Karpas-422 (cell line): ENCODE results near the gene GPD1. TPM values are rescaled to one million over a fixed set of nuclear protein-coding genes. Genes with fewer than 3 reads are reported as not detected.
A peak's percentile ranks its signal among the peaks of the same experiment; 100 is the strongest.

Source experiments
- DNase-seq: peaks from one replicate; pipeline ENCODE4 v3.0.0-alpha.2; 2015
- H2AFZ ChIP-seq: fragments of 200-600 bp; sonication (generic); 2 replicates; pipeline ENCODE4 v1.6.1; 2014; ENCODE audit warnings: antibody characterized with exemption, low read length, mixed read lengths
- H3K27ac ChIP-seq: fragments of 200-600 bp; sonication (generic); 2 replicates; pipeline ENCODE4 v1.5.1; 2014; ENCODE audit warnings: mild to moderate bottlenecking, low read length, moderate library complexity
- H3K27me3 ChIP-seq: fragments of 200-600 bp; sonication (generic); 2 replicates; pipeline ENCODE4 v1.6.1; 2014; ENCODE audit warnings: low read length, mixed read lengths
- H3K36me3 ChIP-seq: fragments of 200-600 bp; sonication (generic); 2 replicates; pipeline ENCODE4 v1.6.1; 2014; ENCODE audit warnings: low read length, mixed read lengths; ENCODE audit not compliant: insufficient read depth
- H3K4me1 ChIP-seq: fragments of 200-600 bp; sonication (generic); 2 replicates; pipeline ENCODE4 v1.6.1; 2014; ENCODE audit warnings: mild to moderate bottlenecking, low read length, mixed read lengths
- H3K4me2 ChIP-seq: fragments of 200-600 bp; sonication (generic); 2 replicates; pipeline ENCODE4 v1.6.1; 2014; ENCODE audit warnings: low read length, low read depth, mild to moderate bottlenecking; ENCODE audit not compliant: poor library complexity, severe bottlenecking
- H3K4me3 ChIP-seq: fragments of 200-600 bp; sonication (generic); 2 replicates; pipeline ENCODE4 v1.5.1; 2014; ENCODE audit warnings: mild to moderate bottlenecking, antibody characterized with exemption, low read length, mixed read lengths
- H3K79me2 ChIP-seq: fragments of 200-600 bp; sonication (generic); 2 replicates; pipeline ENCODE4 v1.6.1; 2014; ENCODE audit warnings: mild to moderate bottlenecking, low read length, mixed read lengths
- H3K9ac ChIP-seq: fragments of 200-600 bp; sonication (generic); 2 replicates; pipeline ENCODE4 v1.6.0; 2014; ENCODE audit warnings: low read length
- H3K9me2 ChIP-seq: fragments of 200-600 bp; sonication (generic), shearing (Covaris generic); replicated peaks from 2 replicates; pipeline ENCODE4 v1.6.0; 2014; ENCODE audit warnings: mild to moderate bottlenecking, low read length, moderate library complexity; ENCODE audit not compliant: insufficient read depth
- H3K9me3 ChIP-seq: fragments of 300-700, 200-600 bp; sonication (generic); 2 replicates; pipeline ENCODE4 v1.6.1; 2014; ENCODE audit warnings: low read length, mixed read lengths
- H4K20me1 ChIP-seq: fragments of 200-600 bp; sonication (generic); 2 replicates; pipeline ENCODE4 v1.6.1; 2014; ENCODE audit warnings: mild to moderate bottlenecking, antibody characterized with exemption, low read length, low read depth; ENCODE audit not compliant: insufficient read depth
- total RNA-seq: library from RNA; depleted of rRNA; stranded (reverse); fragments of >200 nt; shearing (Covaris generic); gene quantifications from 2 replicates; pipeline ENCODE4 v1.2.3, GENCODE V29; 2014; ENCODE audit warnings: low replicate concordance; rRNA removed

GPD1 gene
- total RNA-seq = 1.0 and 1.1 TPM in 2 replicates

- H3K9ac ChIP-seq = peak within 1 kb of the TSS; percentile 43; the same call in 1 of the 2 replicates
- peaks cover 8% of the 10 kb centered on the region; the same call in 1 of the 2 replicates for H3K36me3 ChIP-seq
- no peak within 1 kb of the TSS for H3K4me2 ChIP-seq
- H3K27ac ChIP-seq = peak within 1 kb of the TSS; percentile 61
- H4K20me1 ChIP-seq = no peaks in the 10 kb centered on the region
- DNase-seq = peak; percentile 69
- H3K4me3 ChIP-seq = no peak within 1 kb of the TSS
- no peak within 1 kb of the TSS for H2AFZ ChIP-seq
- H3K27me3 ChIP-seq = no peaks in the 10 kb centered on the region
- no peaks in the 10 kb centered on the region for H3K9me3 ChIP-seq
- H3K79me2 ChIP-seq = no peaks in the 10 kb centered on the region
- H3K9me2 ChIP-seq = no peaks in the 10 kb centered on the region
- H3K4me1 ChIP-seq = peaks cover 39% of the 10 kb centered on the region
These were observed at the start of gene GPD1 for GRCh38 chr12:50103767-50104321. Gene GPD1 (plus strand): TSS chr12:50104008. CDS start chr12:50104051, 43 bp downstream.

GRCh38 chr12:50055831-50056638, 47.8 kb upstream of the GPD1 start:
- Histone ChIP-seq H3K9me2 (no peaks in the 10 kb centered on the region), H3K27ac (peak overlapping the region; percentile 57), H2AFZ (peak overlapping the region; percentile 78), H3K4me1 (peaks cover 40% of the 10 kb centered on the region), H4K20me1 (no peaks in the 10 kb centered on the region), H3K36me3 (no peaks in the 10 kb centered on the region), H3K27me3 (no peaks in the 10 kb centered on the region), H3K9me3 (no peaks in the 10 kb centered on the region), H3K9ac (peak overlapping the region; percentile 79), H3K4me3 (peak overlapping the region; percentile 81), H3K4me2 (peak overlapping the region; percentile 96), H3K79me2 (no peaks in the 10 kb centered on the region)
- peak; percentile 90 for DNase-seq

GRCh38 chr12:50056639-50056976, 47.2 kb upstream of the GPD1 start:
- H3K4me1 ChIP-seq = peaks cover 40% of the 10 kb centered on the region
- peak overlapping the region; percentile 67 for H2AFZ ChIP-seq
- H3K4me2 ChIP-seq = peak overlapping the region; percentile 96
- DNase-seq = no peak
- peak overlapping the region; percentile 57 for H3K27ac ChIP-seq
- H3K9me2 ChIP-seq = no peaks in the 10 kb centered on the region
- peak overlapping the region; percentile 81 for H3K4me3 ChIP-seq
- H3K27me3 ChIP-seq = no peaks in the 10 kb centered on the region
- no peaks in the 10 kb centered on the region for H3K9me3 ChIP-seq
- no peaks in the 10 kb centered on the region for H3K79me2 ChIP-seq
- peak overlapping the region; percentile 79 for H3K9ac ChIP-seq
- H3K36me3 ChIP-seq = no peaks in the 10 kb centered on the region
- H4K20me1 ChIP-seq = no peaks in the 10 kb centered on the region

DNA sequence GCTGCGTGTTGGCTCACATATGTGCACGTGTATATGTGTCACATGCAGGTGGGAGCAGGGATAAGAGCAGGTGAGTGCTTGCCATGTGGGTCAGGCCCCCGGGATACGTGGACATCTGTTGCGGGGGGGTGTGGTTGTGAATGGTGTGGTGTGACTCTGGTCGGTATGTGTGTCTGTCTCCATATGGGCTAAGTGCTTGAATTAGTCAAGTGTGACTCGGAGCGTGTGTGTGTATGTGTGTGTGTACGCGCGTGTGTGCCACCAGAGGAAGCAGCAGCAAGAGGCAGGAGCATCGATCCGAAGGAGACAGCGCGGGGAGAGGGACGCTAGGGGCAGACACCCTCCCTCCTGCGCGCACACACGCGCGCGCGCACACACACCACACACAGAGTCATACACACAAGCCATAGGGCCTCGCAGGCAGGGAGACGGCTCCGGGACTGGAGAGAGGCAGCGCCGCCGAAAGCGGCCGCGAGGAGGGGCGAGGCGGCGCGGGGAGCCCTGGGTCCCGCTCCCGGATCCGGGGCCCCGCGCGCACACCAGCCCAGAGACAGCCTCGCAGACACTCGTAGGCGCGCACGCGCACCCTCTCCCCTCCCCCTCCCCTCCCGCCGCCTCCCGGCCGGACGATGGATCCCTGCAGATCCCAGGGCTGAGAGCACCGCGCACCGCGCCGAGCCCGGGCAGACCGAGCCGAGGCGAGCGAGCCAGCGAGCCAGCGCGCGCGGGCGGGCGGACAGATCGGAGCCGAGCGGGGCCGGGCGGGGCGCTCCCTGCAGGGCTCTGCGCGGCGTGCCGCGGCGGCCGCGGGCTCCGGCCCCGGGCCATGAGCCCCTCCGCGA, 46.6 kb upstream of the GPD1 start, which contains the start of gene ASIC1:
Gene ASIC1 (plus strand): TSS at position 597 of the 842 bp plus-strand sequence. CDS start 1,171 bp downstream, outside the sequence.
- Histone ChIP-seq H3K9ac (peak within 1 kb of the TSS; percentile 79), H3K9me3 (no peaks in the 10 kb centered on the region), H3K4me2 (peak within 1 kb of the TSS; percentile 96), H3K36me3 (no peaks in the 10 kb centered on the region), H3K27ac (peak within 1 kb of the TSS; percentile 57), H3K27me3 (no peaks in the 10 kb centered on the region), H3K4me1 (peaks cover 40% of the 10 kb centered on the region), H3K79me2 (no peaks in the 10 kb centered on the region), H3K4me3 (peak within 1 kb of the TSS; percentile 81), H4K20me1 (no peaks in the 10 kb centered on the region), H2AFZ (peak within 1 kb of the TSS; percentile 67), H3K9me2 (no peaks in the 10 kb centered on the region)
- DNase-seq = peak; percentile 84

DNA sequence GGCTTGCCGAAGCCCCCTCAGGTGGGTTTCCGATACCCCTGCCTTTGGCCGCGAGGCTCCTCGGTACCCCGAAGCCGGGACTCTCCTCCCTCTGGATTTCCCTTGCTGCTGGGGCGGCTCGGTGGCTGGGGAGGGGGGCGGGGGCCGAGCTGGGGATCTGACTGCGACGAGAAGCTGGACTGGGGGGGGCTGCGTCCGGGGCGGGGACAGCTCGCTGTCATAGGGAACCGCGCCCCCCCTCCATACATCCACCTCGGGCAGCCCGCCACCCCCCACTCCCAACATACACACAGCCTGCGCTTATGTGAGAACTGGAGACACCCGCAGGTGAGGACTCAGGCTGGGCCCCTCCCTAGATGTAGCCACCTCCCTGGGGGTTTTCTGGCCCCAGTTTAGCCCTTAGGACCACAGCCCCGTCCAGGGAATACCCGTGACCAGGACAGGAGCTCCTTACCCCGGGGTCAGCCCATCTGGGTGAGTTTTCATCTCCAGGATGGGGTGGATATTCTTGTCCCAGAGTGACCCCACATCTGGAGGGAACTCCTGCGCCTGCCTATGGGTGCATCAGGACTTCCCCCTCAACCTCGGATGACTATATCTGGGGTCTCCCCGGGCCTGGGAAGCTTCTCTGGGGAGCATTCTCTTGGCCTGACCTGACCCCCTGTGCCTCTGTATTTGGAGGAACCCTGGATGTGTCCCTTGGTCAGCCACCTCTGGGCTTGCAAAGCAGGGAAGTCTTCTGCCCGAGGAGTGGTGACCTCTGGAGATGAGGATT, 45.7 kb upstream of the GPD1 start:
- Histone ChIP-seq H3K36me3 (no peaks in the 10 kb centered on the region), H3K9me2 (no peaks in the 10 kb centered on the region), H3K9me3 (no peaks in the 10 kb centered on the region), H3K27ac (peak overlapping the region; percentile 16; the same call in 1 of the 2 replicates), H3K4me2 (peak overlapping the region; percentile 96), H3K4me3 (peak overlapping the region; percentile 81), H3K27me3 (no peaks in the 10 kb centered on the region), H3K4me1 (peaks cover 40% of the 10 kb centered on the region), H4K20me1 (no peaks in the 10 kb centered on the region), H2AFZ (peak overlapping the region; percentile 49; the same call in 1 of the 2 replicates), H3K9ac (peak overlapping the region; percentile 79), H3K79me2 (no peaks in the 10 kb centered on the region)
- peak; percentile 65 for DNase-seq

- Histone ChIP-seq H3K4me3 (peak overlapping the region; percentile 81; the same call in 1 of the 2 replicates), H3K4me1 (peaks cover 34% of the 10 kb centered on the region), H2AFZ (no peak overlapping the region), H4K20me1 (no peaks in the 10 kb centered on the region), H3K9me2 (no peaks in the 10 kb centered on the region), H3K4me2 (peak overlapping the region; percentile 96), H3K27ac (no peak overlapping the region), H3K27me3 (no peaks in the 10 kb centered on the region), H3K9me3 (no peaks in the 10 kb centered on the region), H3K36me3 (no peaks in the 10 kb centered on the region), H3K9ac (peak overlapping the region; percentile 79; the same call in 1 of the 2 replicates), H3K79me2 (no peaks in the 10 kb centered on the region)
- no peak for DNase-seq
These were observed 45.0 kb upstream of the GPD1 start for GRCh38 chr12:50058743-50059312.

GRCh38 chr12:50059440-50060119, 44.2 kb upstream of the GPD1 start:
- Histone ChIP-seq H3K4me3 (no peak overlapping the region), H3K27ac (no peak overlapping the region), H3K9me2 (no peaks in the 10 kb centered on the region), H2AFZ (no peak overlapping the region), H4K20me1 (no peaks in the 10 kb centered on the region), H3K27me3 (no peaks in the 10 kb centered on the region), H3K9ac (no peak overlapping the region), H3K36me3 (no peaks in the 10 kb centered on the region), H3K4me2 (no peak overlapping the region), H3K9me3 (no peaks in the 10 kb centered on the region), H3K4me1 (peaks cover 37% of the 10 kb centered on the region), H3K79me2 (no peaks in the 10 kb centered on the region)
- no peak for DNase-seq
